OCI-LY1 (cell line): Measurements from ENCODE around the gene CST3.

ENCODE experiments used
- H2AFZ ChIP-seq: fragments of 200-600 bp; sonication (generic), shearing (Covaris generic); 2 replicates; pipeline ENCODE4 v1.6.0; 2014; ENCODE audit warnings: antibody characterized with exemption, mild to moderate bottlenecking, low read length
- H3F3A ChIP-seq: fragments of 200-600 bp; sonication (generic), shearing (Covaris generic); 2 replicates; pipeline ENCODE4 v1.6.0; 2014; ENCODE audit warnings: mild to moderate bottlenecking, antibody characterized with exemption, low read length, moderate library complexity; ENCODE audit not compliant: insufficient read depth
- H3K27ac ChIP-seq: fragments of 200-600 bp; sonication (generic); 2 replicates; pipeline ENCODE4 v1.5.1; 2014; ENCODE audit warnings: low read length, mixed run types, mild to moderate bottlenecking, low read depth; ENCODE audit not compliant: poor library complexity, severe bottlenecking
- H3K27me3 ChIP-seq: fragments of 200-600 bp; sonication (generic); 2 replicates; pipeline ENCODE4 v1.6.0; 2014; ENCODE audit warnings: antibody characterized with exemption, mild to moderate bottlenecking, low read length, moderate library complexity; ENCODE audit not compliant: insufficient read depth
- H3K36me3 ChIP-seq: fragments of 200-600 bp; sonication (generic); 2 replicates; pipeline ENCODE4 v1.6.1; 2014; ENCODE audit warnings: mild to moderate bottlenecking, antibody characterized with exemption, low read length, moderate library complexity, mixed read lengths; ENCODE audit not compliant: insufficient read depth
- H3K4me1 ChIP-seq: fragments of 200-600 bp; sonication (generic); 2 replicates; pipeline ENCODE4 v1.5.1; 2014; ENCODE audit warnings: mild to moderate bottlenecking, low read length, moderate library complexity; ENCODE audit not compliant: insufficient read depth, severe bottlenecking
- H3K4me2 ChIP-seq: fragments of 200-600 bp; sonication (generic), shearing (Covaris generic); 2 replicates; pipeline ENCODE4 v1.6.1; 2014; ENCODE audit warnings: low read length
- H3K4me3 ChIP-seq: fragments of 200-600 bp; sonication (generic); 2 replicates; pipeline ENCODE4 v1.5.1; 2014; ENCODE audit warnings: low read length, low read depth, mild to moderate bottlenecking, mixed read lengths; ENCODE audit not compliant: poor library complexity, severe bottlenecking
- H3K79me2 ChIP-seq: fragments of 200-600 bp; shearing (Covaris generic); 2 replicates; pipeline ENCODE4 v1.6.1; 2016; ENCODE audit warnings: mixed run types, low read length, mixed read lengths; ENCODE audit not compliant: insufficient read depth
- H3K9ac ChIP-seq: fragments of 200-600 bp; sonication (generic), shearing (Covaris generic); 2 replicates; pipeline ENCODE4 v1.6.1; 2014; ENCODE audit warnings: mild to moderate bottlenecking, low read length, mixed read lengths
- H3K9me2 ChIP-seq: fragments of 200-600 bp; sonication (generic), shearing (Covaris generic); 2 replicates; pipeline ENCODE4 v1.6.1; 2014; ENCODE audit warnings: low read depth, mild to moderate bottlenecking, low read length, mixed read lengths
- H3K9me3 ChIP-seq: fragments of 200-600 bp; shearing (Covaris generic); 2 replicates; pipeline ENCODE4 v1.6.1; 2014; ENCODE audit warnings: low read length, mixed read lengths
- H4K20me1 ChIP-seq: fragments of 200-600 bp; sonication (generic), shearing (Covaris generic); 2 replicates; pipeline ENCODE4 v1.6.0; 2016; ENCODE audit warnings: mild to moderate bottlenecking, low read length; ENCODE audit not compliant: insufficient read depth
- EZH2 ChIP-seq: fragments of 200-600 bp; sonication (generic), shearing (Covaris generic); IDR thresholded peaks from 2 replicates; pipeline ENCODE4 v1.8.0; 2017; ENCODE audit warnings: borderline replicate concordance, mixed run types, mild to moderate bottlenecking, antibody characterized with exemption, low read length, moderate library complexity, mixed read lengths
- TF ChIP-seq, protein P1 (sequence below): fragments of 200-600 bp; sonication (generic), shearing (Covaris generic); IDR thresholded peaks from 2 replicates; pipeline ENCODE4 v1.5.1; 2017; ENCODE audit warnings: mild to moderate bottlenecking, antibody characterized with exemption, low read length, moderate library complexity, mixed read lengths

Gene CST3

DNA sequence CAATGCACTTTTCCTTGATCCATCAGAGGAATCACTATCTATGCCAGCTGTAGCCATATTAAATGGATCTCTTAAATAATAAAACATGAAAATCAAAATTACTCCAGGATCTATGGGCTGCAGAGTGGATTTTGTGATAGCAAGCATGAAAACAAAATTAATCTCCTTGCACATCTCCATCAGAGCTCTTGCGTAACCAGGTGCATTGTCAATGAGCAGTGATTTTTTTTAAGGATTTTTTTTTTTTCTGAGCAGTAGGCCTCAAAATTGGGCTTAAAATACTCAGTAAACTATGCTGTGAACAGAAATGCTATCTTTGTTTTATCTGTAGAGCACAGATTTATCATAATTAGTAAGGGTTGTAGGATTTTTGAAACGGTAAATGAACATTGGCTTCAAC, 11.5 kb upstream of the CST3 start:
- no peak for TF ChIP-seq EZH2
- TF ChIP-seq, protein P1, sequence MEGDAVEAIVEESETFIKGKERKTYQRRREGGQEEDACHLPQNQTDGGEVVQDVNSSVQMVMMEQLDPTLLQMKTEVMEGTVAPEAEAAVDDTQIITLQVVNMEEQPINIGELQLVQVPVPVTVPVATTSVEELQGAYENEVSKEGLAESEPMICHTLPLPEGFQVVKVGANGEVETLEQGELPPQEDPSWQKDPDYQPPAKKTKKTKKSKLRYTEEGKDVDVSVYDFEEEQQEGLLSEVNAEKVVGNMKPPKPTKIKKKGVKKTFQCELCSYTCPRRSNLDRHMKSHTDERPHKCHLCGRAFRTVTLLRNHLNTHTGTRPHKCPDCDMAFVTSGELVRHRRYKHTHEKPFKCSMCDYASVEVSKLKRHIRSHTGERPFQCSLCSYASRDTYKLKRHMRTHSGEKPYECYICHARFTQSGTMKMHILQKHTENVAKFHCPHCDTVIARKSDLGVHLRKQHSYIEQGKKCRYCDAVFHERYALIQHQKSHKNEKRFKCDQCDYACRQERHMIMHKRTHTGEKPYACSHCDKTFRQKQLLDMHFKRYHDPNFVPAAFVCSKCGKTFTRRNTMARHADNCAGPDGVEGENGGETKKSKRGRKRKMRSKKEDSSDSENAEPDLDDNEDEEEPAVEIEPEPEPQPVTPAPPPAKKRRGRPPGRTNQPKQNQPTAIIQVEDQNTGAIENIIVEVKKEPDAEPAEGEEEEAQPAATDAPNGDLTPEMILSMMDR = no peak
- no peak overlapping the region for H3K27ac ChIP-seq
- H3F3A ChIP-seq = no peaks in the 10 kb centered on the region
- no peak overlapping the region for H2AFZ ChIP-seq
- H3K9me3 ChIP-seq = no peaks in the 10 kb centered on the region
- no peak overlapping the region for H3K4me3 ChIP-seq
- no peaks in the 10 kb centered on the region for H3K9me2 ChIP-seq
- no peaks in the 10 kb centered on the region for H4K20me1 ChIP-seq
- no peaks in the 10 kb centered on the region for H3K36me3 ChIP-seq
- H3K79me2 ChIP-seq = no peaks in the 10 kb centered on the region
- H3K9ac ChIP-seq = no peak overlapping the region
- H3K4me1 ChIP-seq = no peaks in the 10 kb centered on the region
- H3K4me2 ChIP-seq = no peak overlapping the region
- no peaks in the 10 kb centered on the region for H3K27me3 ChIP-seq

- Histone ChIP-seq H3K9me3 (no peaks in the 10 kb centered on the region), H3K4me1 (no peaks in the 10 kb centered on the region), H2AFZ (no peak overlapping the region), H4K20me1 (no peaks in the 10 kb centered on the region), H3K27me3 (no peaks in the 10 kb centered on the region), H3K4me3 (no peak overlapping the region), H3K9ac (no peak overlapping the region), H3K36me3 (no peaks in the 10 kb centered on the region), H3K27ac (no peak overlapping the region), H3K79me2 (no peaks in the 10 kb centered on the region), H3K4me2 (no peak overlapping the region), H3K9me2 (no peaks in the 10 kb centered on the region), H3F3A (no peaks in the 10 kb centered on the region)
- TF ChIP-seq, protein P1 = no peak
- no peak for TF ChIP-seq EZH2
Observed at GRCh38 chr20:23647346-23647745, 9.6 kb upstream of the CST3 start.

GRCh38 chr20:23646106-23646873, 8.5 kb upstream of the CST3 start:
- no peaks in the 10 kb centered on the region for H3F3A ChIP-seq
- H3K4me1 ChIP-seq = no peaks in the 10 kb centered on the region
- H3K4me2 ChIP-seq = no peak overlapping the region
- H3K27me3 ChIP-seq = no peaks in the 10 kb centered on the region
- no peak overlapping the region for H2AFZ ChIP-seq
- H3K9me2 ChIP-seq = no peaks in the 10 kb centered on the region
- H3K4me3 ChIP-seq = no peak overlapping the region
- H3K9ac ChIP-seq = no peak overlapping the region
- no peaks in the 10 kb centered on the region for H3K79me2 ChIP-seq
- H4K20me1 ChIP-seq = no peaks in the 10 kb centered on the region
- H3K9me3 ChIP-seq = no peaks in the 10 kb centered on the region
- TF ChIP-seq EZH2 = no peak
- no peaks in the 10 kb centered on the region for H3K36me3 ChIP-seq
- H3K27ac ChIP-seq = no peak overlapping the region

DNA sequence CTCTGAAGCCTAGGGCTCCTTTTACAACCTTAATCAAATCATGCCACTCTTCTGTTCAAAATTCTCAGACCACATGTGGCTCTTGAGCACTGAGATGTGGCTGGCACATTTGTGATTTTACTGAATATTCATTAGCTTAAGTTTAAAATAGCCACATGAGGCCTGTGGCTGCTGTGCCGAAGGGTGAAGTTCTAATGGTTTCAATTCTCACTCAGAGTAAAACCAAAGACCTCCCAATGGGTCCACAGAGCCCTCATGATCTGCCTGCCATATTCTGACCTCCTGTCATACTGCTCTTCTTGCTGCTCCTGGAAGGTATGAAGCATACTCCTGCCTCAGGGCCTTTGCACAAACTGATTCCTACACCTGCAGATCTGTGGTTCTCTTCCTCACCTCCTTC, 7.8 kb upstream of the CST3 start:
- H3K4me2 ChIP-seq = no peak overlapping the region
- no peaks in the 10 kb centered on the region for H3K27me3 ChIP-seq
- H2AFZ ChIP-seq = no peak overlapping the region
- no peaks in the 10 kb centered on the region for H3K79me2 ChIP-seq
- no peak overlapping the region for H3K4me3 ChIP-seq
- H3K36me3 ChIP-seq = no peaks in the 10 kb centered on the region
- no peaks in the 10 kb centered on the region for H4K20me1 ChIP-seq
- H3K4me1 ChIP-seq = no peaks in the 10 kb centered on the region
- H3K27ac ChIP-seq = no peak overlapping the region
- TF ChIP-seq EZH2 = no peak
- TF ChIP-seq, protein P1 = no peak
- no peaks in the 10 kb centered on the region for H3K9me2 ChIP-seq
- H3K9me3 ChIP-seq = no peaks in the 10 kb centered on the region
- H3K9ac ChIP-seq = no peak overlapping the region
- H3F3A ChIP-seq = no peaks in the 10 kb centered on the region
